K562 (cell line): ENCODE results near the gene CAPZB. TPM values are rescaled to one million over a fixed set of nuclear protein-coding genes. Genes with fewer than 3 reads are reported as not detected.

Experiments used
- ATF2 ChIP-seq: sonication (generic); formaldehyde crosslinking; IDR thresholded peaks from 2 replicates; pipeline ENCODE4 v1.8.1; 2022; ENCODE audit warnings: missing genetic modification reagents
- FUS ChIP-seq: fragments of 200-400 bp; formaldehyde crosslinking; optimal IDR thresholded peaks from 2 replicates; pipeline ENCODE3; 2017; ENCODE audit warnings: low read depth, low read length
- IRF2 ChIP-seq: sonication (generic); formaldehyde crosslinking; IDR thresholded peaks from 2 replicates; pipeline ENCODE4 v1.8.1; 2022; ENCODE audit warnings: mild to moderate bottlenecking, missing genetic modification reagents
- NR2C2 ChIP-seq, 2 experiments: fragments of 200-800 bp in 1 of 2; sonication (Bioruptor generic) in 1 of 2; sonication (generic) in 1 of 2; formaldehyde crosslinking in 1 of 2; IDR thresholded peaks; 2 replicates each; pipeline versions ENCODE4 v1.6.1 to v1.8.0; 2016 to 2022; ENCODE audit warnings: mild to moderate bottlenecking in 1 of 2, missing compliant biosample characterization in 1 of 2, missing genetic modification characterization in 1 of 2, missing genetic modification reagents in 1 of 2
- SPI1 ChIP-seq: IDR thresholded peaks from 2 replicates; pipeline ENCODE4 v1.6.1; 2011; ENCODE audit warnings: low read depth, low read length, control low read depth, borderline replicate concordance
- polyA plus RNA-seq, 8 experiments: library from polyadenylated mRNA; depleted of rRNA in 4 of 8; stranded (reverse) in 5 of 8; unstranded in 3 of 8; fragments of >200 nt; fragmentation: Nextera tagmentation in 2 of 8; fragmentation: Illumina TruSeq in 1 of 8; extraction: Ambion mirVana in 2 of 8; extraction: Trizol in 1 of 8; gene quantifications; 2 replicates each; pipeline versions ENCODE4 v1.2.1 to v1.2.3, GENCODE V29; 2011 to 2014; ENCODE audit warnings: inconsistent platforms in 1 of 8, missing spikeins in 1 of 8
- total RNA-seq, 7 experiments: library from RNA; depleted of rRNA in 6 of 7; stranded (reverse); fragments of >200 nt in 6 of 7; fragmentation: Illumina TruSeq in 2 of 7; extraction: Trizol in 2 of 7; gene quantifications; 2 replicates each; pipeline versions ENCODE4 v1.2.1 to v1.2.3, GENCODE V29; 2011 to 2021; ENCODE audit warnings: low replicate concordance in 1 of 7
- TF ChIP-seq, protein P1 (sequence below): fragments of 450-650 bp; IDR thresholded peaks from 2 replicates; pipeline ENCODE4 v1.6.1; 2016; ENCODE audit warnings: mild to moderate bottlenecking, moderate library complexity

The CAPZB gene
- total and polyA plus RNA-seq, 9 of the 15 experiments (the other 6 are each of a cell fraction or from before 2014, with no cell fraction given), result 57.6 to 297 (median 125) TPM

GRCh38 chr1:19420606-19421005 is 64.7 kb downstream of the CAPZB start (continued):
- TF ChIP-seq, protein P1, sequence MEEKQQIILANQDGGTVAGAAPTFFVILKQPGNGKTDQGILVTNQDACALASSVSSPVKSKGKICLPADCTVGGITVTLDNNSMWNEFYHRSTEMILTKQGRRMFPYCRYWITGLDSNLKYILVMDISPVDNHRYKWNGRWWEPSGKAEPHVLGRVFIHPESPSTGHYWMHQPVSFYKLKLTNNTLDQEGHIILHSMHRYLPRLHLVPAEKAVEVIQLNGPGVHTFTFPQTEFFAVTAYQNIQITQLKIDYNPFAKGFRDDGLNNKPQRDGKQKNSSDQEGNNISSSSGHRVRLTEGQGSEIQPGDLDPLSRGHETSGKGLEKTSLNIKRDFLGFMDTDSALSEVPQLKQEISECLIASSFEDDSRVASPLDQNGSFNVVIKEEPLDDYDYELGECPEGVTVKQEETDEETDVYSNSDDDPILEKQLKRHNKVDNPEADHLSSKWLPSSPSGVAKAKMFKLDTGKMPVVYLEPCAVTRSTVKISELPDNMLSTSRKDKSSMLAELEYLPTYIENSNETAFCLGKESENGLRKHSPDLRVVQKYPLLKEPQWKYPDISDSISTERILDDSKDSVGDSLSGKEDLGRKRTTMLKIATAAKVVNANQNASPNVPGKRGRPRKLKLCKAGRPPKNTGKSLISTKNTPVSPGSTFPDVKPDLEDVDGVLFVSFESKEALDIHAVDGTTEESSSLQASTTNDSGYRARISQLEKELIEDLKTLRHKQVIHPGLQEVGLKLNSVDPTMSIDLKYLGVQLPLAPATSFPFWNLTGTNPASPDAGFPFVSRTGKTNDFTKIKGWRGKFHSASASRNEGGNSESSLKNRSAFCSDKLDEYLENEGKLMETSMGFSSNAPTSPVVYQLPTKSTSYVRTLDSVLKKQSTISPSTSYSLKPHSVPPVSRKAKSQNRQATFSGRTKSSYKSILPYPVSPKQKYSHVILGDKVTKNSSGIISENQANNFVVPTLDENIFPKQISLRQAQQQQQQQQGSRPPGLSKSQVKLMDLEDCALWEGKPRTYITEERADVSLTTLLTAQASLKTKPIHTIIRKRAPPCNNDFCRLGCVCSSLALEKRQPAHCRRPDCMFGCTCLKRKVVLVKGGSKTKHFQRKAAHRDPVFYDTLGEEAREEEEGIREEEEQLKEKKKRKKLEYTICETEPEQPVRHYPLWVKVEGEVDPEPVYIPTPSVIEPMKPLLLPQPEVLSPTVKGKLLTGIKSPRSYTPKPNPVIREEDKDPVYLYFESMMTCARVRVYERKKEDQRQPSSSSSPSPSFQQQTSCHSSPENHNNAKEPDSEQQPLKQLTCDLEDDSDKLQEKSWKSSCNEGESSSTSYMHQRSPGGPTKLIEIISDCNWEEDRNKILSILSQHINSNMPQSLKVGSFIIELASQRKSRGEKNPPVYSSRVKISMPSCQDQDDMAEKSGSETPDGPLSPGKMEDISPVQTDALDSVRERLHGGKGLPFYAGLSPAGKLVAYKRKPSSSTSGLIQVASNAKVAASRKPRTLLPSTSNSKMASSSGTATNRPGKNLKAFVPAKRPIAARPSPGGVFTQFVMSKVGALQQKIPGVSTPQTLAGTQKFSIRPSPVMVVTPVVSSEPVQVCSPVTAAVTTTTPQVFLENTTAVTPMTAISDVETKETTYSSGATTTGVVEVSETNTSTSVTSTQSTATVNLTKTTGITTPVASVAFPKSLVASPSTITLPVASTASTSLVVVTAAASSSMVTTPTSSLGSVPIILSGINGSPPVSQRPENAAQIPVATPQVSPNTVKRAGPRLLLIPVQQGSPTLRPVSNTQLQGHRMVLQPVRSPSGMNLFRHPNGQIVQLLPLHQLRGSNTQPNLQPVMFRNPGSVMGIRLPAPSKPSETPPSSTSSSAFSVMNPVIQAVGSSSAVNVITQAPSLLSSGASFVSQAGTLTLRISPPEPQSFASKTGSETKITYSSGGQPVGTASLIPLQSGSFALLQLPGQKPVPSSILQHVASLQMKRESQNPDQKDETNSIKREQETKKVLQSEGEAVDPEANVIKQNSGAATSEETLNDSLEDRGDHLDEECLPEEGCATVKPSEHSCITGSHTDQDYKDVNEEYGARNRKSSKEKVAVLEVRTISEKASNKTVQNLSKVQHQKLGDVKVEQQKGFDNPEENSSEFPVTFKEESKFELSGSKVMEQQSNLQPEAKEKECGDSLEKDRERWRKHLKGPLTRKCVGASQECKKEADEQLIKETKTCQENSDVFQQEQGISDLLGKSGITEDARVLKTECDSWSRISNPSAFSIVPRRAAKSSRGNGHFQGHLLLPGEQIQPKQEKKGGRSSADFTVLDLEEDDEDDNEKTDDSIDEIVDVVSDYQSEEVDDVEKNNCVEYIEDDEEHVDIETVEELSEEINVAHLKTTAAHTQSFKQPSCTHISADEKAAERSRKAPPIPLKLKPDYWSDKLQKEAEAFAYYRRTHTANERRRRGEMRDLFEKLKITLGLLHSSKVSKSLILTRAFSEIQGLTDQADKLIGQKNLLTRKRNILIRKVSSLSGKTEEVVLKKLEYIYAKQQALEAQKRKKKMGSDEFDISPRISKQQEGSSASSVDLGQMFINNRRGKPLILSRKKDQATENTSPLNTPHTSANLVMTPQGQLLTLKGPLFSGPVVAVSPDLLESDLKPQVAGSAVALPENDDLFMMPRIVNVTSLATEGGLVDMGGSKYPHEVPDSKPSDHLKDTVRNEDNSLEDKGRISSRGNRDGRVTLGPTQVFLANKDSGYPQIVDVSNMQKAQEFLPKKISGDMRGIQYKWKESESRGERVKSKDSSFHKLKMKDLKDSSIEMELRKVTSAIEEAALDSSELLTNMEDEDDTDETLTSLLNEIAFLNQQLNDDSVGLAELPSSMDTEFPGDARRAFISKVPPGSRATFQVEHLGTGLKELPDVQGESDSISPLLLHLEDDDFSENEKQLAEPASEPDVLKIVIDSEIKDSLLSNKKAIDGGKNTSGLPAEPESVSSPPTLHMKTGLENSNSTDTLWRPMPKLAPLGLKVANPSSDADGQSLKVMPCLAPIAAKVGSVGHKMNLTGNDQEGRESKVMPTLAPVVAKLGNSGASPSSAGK, result no peak
- TF ChIP-seq ATF2, result no peak
- TF ChIP-seq NR2C2 (CRISPR knock-in tag; IDR thresholded peaks at IDR 0.05), result no peak
- no peak for TF ChIP-seq NR2C2 (tag; IDR thresholded peaks at IDR 0.05)
- TF ChIP-seq IRF2 (CRISPR knock-in tag), result no peak
- TF ChIP-seq FUS, result no peak
- TF ChIP-seq SPI1, result no peak
